ENCODE results near the gene LGALS9.
"Not testable (repeated sequence)": the region's sequence is repeated elsewhere in the genome, so short reads cannot be mapped to it uniquely, and the experiment has no call there.

The LGALS9 gene

GRCh38 chr17:27651411-27652345, 20.7 kb downstream of the LGALS9 start:
- DNase-seq (ENCODE audit: low read depth in 2 of 2, low spot score in 1 of 2), result peak; percentile 24 to 34

GRCh38 chr17:27653449-27653971, 22.5 kb downstream of the LGALS9 start:
- not testable (repeated sequence) for DNase-seq (ENCODE audit: low read depth in 2 of 2, low spot score in 1 of 2)

- no peak for DNase-seq (ENCODE audit: low read depth in 2 of 2, low spot score in 1 of 2)
Observed at GRCh38 chr17:27654136-27654535, 23.1 kb downstream of the LGALS9 start.

GRCh38 chr17:27654654-27655524, 23.9 kb downstream of the LGALS9 start:
- DNase-seq (ENCODE audit: low read depth in 2 of 2, low spot score in 1 of 2), result peak; percentile 7 to 37

GRCh38 chr17:27655525-27656111, 24.6 kb downstream of the LGALS9 start:
- not testable (repeated sequence) for DNase-seq (ENCODE audit: low read depth in 2 of 2, low spot score in 1 of 2)

- DNase-seq (ENCODE audit: low read depth in 2 of 2, low spot score in 1 of 2), result not testable (repeated sequence)
Observed at GRCh38 chr17:27656620-27657019, 25.6 kb downstream of the LGALS9 start.

- no peak for DNase-seq (ENCODE audit: low read depth in 2 of 2, low spot score in 1 of 2)
Observed at GRCh38 chr17:27657620-27658019, 26.6 kb downstream of the LGALS9 start.

GRCh38 chr17:27659683-27660082, 28.7 kb downstream of the LGALS9 start:
- no peak for DNase-seq (ENCODE audit: low read depth in 2 of 2, low spot score in 1 of 2)

GRCh38 chr17:27660436-27660835, 29.4 kb downstream of the LGALS9 start:
- no peak for DNase-seq (ENCODE audit: low read depth in 2 of 2, low spot score in 1 of 2)

GRCh38 chr17:27663936-27664605, 33.1 kb downstream of the LGALS9 start:
- no peak for DNase-seq (ENCODE audit: low read depth in 2 of 2, low spot score in 1 of 2)

- DNase-seq (ENCODE audit: low read depth in 2 of 2, low spot score in 1 of 2), result no peak
Observed at GRCh38 chr17:27664606-27664965, 33.6 kb downstream of the LGALS9 start.

GRCh38 chr17:27665549-27665948, 34.6 kb downstream of the LGALS9 start:
- DNase-seq (ENCODE audit: low read depth in 2 of 2, low spot score in 1 of 2), result no peak

- DNase-seq (ENCODE audit: low read depth in 2 of 2, low spot score in 1 of 2), result not testable (repeated sequence)
Observed at GRCh38 chr17:27666270-27666669, 35.3 kb downstream of the LGALS9 start.

- no peak for DNase-seq (ENCODE audit: low read depth in 2 of 2, low spot score in 1 of 2)
Observed at GRCh38 chr17:27666831-27667560, 36.0 kb downstream of the LGALS9 start.

- DNase-seq (ENCODE audit: low read depth in 2 of 2, low spot score in 1 of 2), result no peak
Observed at GRCh38 chr17:27667656-27668487, 36.9 kb downstream of the LGALS9 start.

- DNase-seq (ENCODE audit: low read depth in 2 of 2, low spot score in 1 of 2), result no peak
Observed at GRCh38 chr17:27668488-27668823, 37.5 kb downstream of the LGALS9 start.

- no peak for DNase-seq (ENCODE audit: low read depth in 2 of 2, low spot score in 1 of 2)
Observed at GRCh38 chr17:27669136-27669535, 38.1 kb downstream of the LGALS9 start.

- no peak for DNase-seq (ENCODE audit: low read depth in 2 of 2, low spot score in 1 of 2)
Observed at GRCh38 chr17:27669850-27670249, 38.9 kb downstream of the LGALS9 start.

Data from stimulated activated CD8-positive, alpha-beta memory T cell treated with anti-CD3 and anti-CD28 coated beads, Interleukin-4, amount 100 ng/mL, for 4 hours (primary cell).